SK-N-SH (cell line): ENCODE results near the gene ARMH3.

Experiments used
- CHD2 ChIP-seq: fragments of 150-350 bp; IDR thresholded peaks from 2 replicates; pipeline ENCODE4 v1.6.1; 2018; ENCODE audit warnings: low read length; ENCODE audit not compliant: partially characterized antibody
- EP300 ChIP-seq, 2 experiments: IDR thresholded peaks; 2 replicates each; pipeline versions ENCODE4 v1.4.0 to v1.6.1; 2012; ENCODE audit warnings: borderline replicate concordance in 1 of 2, low read depth in 1 of 2, low read length in 1 of 2
- EZH2phosphoT487 ChIP-seq: fragments of 200-600 bp; sonication (generic); IDR thresholded peaks from 2 replicates; pipeline ENCODE4 v1.6.1; 2017; ENCODE audit warnings: low read depth, mixed run types, mild to moderate bottlenecking, antibody characterized with exemption, moderate library complexity, borderline replicate concordance
- FOXM1 ChIP-seq: IDR thresholded peaks from 2 replicates; pipeline ENCODE4 v1.4.0; 2012; ENCODE audit warnings: low read depth, mild to moderate bottlenecking
- NRF1 ChIP-seq: IDR thresholded peaks from 2 replicates; pipeline ENCODE4 v1.6.1; 2012; ENCODE audit warnings: low read depth, mild to moderate bottlenecking, low read length
- POLR2AphosphoS5 ChIP-seq: IDR thresholded peaks from 2 replicates; pipeline ENCODE4 v1.6.1; 2012; ENCODE audit warnings: low read depth, low read length
- RCOR1 ChIP-seq: fragments of 150-350 bp; IDR thresholded peaks from 2 replicates; pipeline ENCODE4 v1.6.1; 2017; ENCODE audit warnings: antibody characterized with exemption, low read length
- RFX5 ChIP-seq: IDR thresholded peaks from 2 replicates; pipeline ENCODE4 v1.6.1; 2012; ENCODE audit warnings: mild to moderate bottlenecking, improper control_type of control experiment, low read length
- TAF1 ChIP-seq: IDR thresholded peaks from 2 replicates; pipeline ENCODE4 v1.6.1; 2012; ENCODE audit warnings: low read depth, mild to moderate bottlenecking, low read length, moderate library complexity, borderline replicate concordance
- TF ChIP-seq, protein P1 (sequence below): fragments of 200-600 bp; sonication (generic); IDR thresholded peaks from 2 replicates; pipeline ENCODE4 v1.6.1; 2017; ENCODE audit warnings: antibody characterized with exemption, mild to moderate bottlenecking, moderate library complexity
- TF ChIP-seq, protein P2 (sequence below): fragments of 150-350 bp; IDR thresholded peaks from 2 replicates; pipeline ENCODE4 v1.6.1; 2016; ENCODE audit warnings: mild to moderate bottlenecking, low read depth, low read length

DNA sequence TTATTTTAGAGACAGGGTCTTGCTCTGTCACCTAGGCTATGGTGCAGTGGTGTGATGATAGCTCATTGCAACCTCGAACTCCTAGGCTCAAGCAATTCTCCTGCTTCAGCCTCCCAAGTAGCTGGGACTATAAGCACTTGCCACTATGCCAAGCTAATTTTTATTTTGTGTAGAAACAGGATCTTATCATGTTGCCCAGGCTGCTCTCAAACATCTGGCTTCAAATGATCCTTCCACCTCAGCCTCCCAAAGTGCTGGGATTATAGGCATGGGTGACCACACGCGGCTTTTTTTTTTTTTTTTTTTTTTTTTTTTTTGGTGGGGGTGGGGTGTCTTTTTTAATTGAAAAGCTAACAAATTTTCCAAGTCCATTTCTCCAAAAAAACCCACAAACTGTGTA, 27.6 kb upstream of the ARMH3 start:
- TF ChIP-seq POLR2AphosphoS5 (no peak), EP300 (IDR thresholded peaks at IDR 0.05; ENCODE audit: borderline replicate concordance in 1 of 2, low read depth in 1 of 2, low read length in 1 of 2) (no peak), EZH2phosphoT487 (no peak), NRF1 (no peak), TAF1 (no peak), RFX5 (no peak), CHD2 (no peak), RCOR1 (no peak), FOXM1 (no peak)
- TF ChIP-seq, protein P1, sequence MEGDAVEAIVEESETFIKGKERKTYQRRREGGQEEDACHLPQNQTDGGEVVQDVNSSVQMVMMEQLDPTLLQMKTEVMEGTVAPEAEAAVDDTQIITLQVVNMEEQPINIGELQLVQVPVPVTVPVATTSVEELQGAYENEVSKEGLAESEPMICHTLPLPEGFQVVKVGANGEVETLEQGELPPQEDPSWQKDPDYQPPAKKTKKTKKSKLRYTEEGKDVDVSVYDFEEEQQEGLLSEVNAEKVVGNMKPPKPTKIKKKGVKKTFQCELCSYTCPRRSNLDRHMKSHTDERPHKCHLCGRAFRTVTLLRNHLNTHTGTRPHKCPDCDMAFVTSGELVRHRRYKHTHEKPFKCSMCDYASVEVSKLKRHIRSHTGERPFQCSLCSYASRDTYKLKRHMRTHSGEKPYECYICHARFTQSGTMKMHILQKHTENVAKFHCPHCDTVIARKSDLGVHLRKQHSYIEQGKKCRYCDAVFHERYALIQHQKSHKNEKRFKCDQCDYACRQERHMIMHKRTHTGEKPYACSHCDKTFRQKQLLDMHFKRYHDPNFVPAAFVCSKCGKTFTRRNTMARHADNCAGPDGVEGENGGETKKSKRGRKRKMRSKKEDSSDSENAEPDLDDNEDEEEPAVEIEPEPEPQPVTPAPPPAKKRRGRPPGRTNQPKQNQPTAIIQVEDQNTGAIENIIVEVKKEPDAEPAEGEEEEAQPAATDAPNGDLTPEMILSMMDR, result no peak
- TF ChIP-seq, protein P2, sequence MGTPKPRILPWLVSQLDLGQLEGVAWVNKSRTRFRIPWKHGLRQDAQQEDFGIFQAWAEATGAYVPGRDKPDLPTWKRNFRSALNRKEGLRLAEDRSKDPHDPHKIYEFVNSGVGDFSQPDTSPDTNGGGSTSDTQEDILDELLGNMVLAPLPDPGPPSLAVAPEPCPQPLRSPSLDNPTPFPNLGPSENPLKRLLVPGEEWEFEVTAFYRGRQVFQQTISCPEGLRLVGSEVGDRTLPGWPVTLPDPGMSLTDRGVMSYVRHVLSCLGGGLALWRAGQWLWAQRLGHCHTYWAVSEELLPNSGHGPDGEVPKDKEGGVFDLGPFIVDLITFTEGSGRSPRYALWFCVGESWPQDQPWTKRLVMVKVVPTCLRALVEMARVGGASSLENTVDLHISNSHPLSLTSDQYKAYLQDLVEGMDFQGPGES, result no peak
